AG09309 (cell line): ENCODE measurements around the gene TNK1.

ENCODE experiments used
- DNase-seq: peaks from one replicate; pipeline ENCODE4 v3.0.0-alpha.2; 2010; ENCODE audit warnings: low read depth
- H3K4me3 ChIP-seq: 2 replicates; pipeline ENCODE4 v1.5.1; 2011; ENCODE audit warnings: mild to moderate bottlenecking, low read depth, low read length, moderate library complexity; ENCODE audit not compliant: control insufficient read depth
- TF ChIP-seq, protein P1 (sequence below): IDR thresholded peaks from 2 replicates; pipeline ENCODE4 v1.5.1; 2011; ENCODE audit warnings: mild to moderate bottlenecking, low read depth, low read length, inconsistent platforms; ENCODE audit not compliant: insufficient read depth, control insufficient read depth; ENCODE audit errors: missing control alignments

The TNK1 gene

DNA sequence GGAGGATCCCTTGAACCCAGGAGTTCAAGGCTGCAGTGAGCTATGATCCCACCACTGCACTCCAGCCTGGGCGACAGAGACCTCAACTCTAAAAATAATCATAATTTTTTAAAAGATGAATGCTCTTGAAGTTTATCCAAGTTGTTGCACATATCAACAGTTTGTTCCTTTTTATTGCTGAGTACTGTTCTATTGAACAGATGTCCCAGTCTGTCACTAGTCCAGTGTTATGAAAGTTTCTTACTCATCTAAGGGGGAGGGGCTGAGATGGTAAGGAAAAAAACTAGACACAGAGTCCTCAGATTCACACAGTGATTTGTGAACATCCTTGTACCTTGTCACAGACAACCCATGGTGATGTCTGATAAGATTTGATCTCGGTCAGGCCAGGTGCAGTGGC lies 40.7 kb upstream of the TNK1 start:
- DNase-seq = no peak
- TF ChIP-seq, protein P1, sequence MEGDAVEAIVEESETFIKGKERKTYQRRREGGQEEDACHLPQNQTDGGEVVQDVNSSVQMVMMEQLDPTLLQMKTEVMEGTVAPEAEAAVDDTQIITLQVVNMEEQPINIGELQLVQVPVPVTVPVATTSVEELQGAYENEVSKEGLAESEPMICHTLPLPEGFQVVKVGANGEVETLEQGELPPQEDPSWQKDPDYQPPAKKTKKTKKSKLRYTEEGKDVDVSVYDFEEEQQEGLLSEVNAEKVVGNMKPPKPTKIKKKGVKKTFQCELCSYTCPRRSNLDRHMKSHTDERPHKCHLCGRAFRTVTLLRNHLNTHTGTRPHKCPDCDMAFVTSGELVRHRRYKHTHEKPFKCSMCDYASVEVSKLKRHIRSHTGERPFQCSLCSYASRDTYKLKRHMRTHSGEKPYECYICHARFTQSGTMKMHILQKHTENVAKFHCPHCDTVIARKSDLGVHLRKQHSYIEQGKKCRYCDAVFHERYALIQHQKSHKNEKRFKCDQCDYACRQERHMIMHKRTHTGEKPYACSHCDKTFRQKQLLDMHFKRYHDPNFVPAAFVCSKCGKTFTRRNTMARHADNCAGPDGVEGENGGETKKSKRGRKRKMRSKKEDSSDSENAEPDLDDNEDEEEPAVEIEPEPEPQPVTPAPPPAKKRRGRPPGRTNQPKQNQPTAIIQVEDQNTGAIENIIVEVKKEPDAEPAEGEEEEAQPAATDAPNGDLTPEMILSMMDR = no peak
- H3K4me3 ChIP-seq = no peak overlapping the region

DNA sequence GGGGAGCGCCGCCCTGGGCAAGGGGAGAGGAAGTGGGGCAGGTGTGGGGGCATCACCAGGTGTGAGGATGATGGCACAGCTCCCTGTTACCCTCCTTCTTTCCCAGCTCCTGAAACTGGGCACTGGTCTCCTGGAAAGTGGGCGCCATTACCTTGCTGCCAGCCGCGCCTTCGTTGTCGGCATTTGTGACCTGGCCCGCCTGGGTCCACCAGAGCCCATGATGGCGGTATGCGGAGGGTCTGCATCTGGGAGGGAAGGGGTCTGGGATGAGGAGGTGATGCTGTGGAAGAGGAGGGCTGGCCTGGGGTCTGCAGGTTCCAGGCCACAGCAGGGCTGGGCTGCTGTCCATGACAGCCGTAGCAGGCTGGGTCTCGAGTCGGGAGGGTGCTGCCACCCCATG lies 39.0 kb upstream of the TNK1 start:
- DNase-seq = no peak
- H3K4me3 ChIP-seq = no peak overlapping the region
- TF ChIP-seq, protein P1 = no peak

DNA sequence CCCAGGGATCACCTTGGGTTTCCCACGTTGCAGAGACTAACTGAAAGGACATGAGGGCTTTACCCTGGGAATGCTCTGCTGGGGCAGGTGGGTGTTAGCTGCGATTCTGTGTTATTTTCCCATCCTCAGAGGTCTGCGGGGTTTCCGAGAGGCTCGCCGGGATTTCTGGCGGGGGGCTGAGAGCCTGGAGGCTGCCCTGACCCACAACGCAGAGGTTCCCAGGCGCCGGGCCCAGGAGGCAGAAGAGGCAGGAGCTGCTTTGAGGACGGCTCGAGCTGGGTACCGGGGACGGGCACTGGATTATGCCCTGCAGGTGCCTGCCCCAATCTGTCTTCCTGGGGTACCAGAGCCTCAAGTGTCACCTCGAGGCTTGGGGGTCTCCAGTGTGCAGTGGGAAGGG lies 37.6 kb upstream of the TNK1 start:
- TF ChIP-seq, protein P1 = no peak
- no peak for DNase-seq

DNA sequence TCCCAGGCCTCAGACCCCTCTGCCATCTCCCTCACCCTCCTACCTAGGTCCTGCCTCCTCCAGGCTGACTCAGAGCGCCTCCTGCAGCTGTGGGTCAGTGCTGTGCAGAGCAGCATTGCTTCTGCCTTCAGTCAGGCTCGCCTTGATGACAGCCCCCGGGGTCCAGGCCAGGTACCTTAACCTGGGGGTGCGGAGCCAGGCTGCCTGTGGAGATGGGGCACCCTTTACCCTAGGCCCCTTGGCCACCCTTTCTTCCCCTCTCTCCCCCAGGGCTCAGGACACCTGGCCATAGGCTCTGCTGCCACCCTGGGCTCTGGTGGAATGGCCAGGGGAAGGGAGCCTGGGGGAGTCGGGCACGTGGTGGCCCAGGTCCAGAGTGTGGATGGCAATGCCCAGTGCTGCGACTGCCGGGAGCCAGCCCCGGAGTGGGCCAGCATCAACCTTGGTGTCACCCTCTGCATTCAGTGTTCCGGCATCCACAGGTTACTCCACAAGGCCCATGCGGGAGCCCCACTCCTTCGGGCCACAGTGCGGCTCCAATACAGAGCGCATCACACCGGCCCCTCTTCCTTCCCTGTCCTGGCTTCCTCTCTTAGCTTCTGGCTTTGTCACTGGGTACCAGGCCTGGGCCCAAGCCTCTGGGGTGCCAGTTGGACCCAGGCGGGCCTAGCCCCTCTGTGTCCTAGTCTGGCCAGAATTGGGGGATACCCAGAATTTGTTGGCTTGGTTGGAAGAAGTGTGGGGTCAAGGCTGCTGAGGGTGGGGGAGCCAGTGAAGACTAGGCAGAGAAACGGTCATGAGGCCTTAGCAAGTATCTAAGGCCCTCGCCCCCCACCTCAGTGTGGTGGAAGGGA lies 33.9 kb upstream of the TNK1 start:
- no peak overlapping the region for H3K4me3 ChIP-seq
- DNase-seq = no peak
- TF ChIP-seq, protein P1 = no peak

More for the DNA sequence above, 37.6 kb upstream of the TNK1 start:
- H3K4me3 ChIP-seq = no peak overlapping the region

DNA sequence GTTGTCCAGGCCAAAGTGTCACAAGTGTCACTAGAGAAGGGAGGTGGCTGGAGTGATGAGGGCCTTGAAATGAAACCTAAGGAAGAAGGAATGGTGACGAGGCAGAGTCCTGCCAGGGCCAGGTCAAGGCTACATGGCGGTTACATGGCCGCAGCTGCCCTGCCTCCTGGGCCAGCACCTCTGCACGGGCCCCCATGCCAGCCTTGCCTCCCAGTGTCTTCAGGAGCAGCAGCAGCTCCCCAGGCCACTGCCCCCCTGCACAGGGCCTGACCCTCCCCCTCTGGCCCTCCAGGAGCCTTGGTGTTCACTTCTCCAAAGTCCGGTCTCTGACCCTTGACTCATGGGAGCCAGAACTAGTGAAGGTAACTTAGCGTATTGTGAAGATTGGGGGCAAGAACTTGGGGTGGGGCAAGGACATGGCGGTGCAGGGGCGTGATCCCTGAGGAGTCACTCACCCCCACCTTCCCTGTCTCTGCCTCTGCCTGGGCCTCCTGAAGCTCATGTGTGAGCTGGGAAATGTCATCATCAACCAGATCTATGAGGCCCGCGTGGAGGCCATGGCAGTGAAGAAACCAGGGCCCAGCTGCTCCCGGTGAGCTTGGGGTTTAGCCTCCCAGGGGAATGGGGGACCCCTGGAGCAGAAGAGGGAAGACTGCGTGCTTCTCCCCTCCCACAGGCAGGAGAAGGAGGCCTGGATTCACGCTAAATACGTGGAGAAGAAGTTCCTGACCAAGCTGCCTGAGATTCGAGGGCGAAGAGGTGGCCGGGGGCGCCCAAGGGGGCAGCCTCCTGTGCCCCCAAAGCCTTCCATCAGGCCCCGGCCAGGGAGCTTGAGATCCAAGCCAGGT lies 33.0 kb upstream of the TNK1 start:
- TF ChIP-seq, protein P1 = no peak
- H3K4me3 ChIP-seq = no peak overlapping the region
- DNase-seq = no peak

DNA sequence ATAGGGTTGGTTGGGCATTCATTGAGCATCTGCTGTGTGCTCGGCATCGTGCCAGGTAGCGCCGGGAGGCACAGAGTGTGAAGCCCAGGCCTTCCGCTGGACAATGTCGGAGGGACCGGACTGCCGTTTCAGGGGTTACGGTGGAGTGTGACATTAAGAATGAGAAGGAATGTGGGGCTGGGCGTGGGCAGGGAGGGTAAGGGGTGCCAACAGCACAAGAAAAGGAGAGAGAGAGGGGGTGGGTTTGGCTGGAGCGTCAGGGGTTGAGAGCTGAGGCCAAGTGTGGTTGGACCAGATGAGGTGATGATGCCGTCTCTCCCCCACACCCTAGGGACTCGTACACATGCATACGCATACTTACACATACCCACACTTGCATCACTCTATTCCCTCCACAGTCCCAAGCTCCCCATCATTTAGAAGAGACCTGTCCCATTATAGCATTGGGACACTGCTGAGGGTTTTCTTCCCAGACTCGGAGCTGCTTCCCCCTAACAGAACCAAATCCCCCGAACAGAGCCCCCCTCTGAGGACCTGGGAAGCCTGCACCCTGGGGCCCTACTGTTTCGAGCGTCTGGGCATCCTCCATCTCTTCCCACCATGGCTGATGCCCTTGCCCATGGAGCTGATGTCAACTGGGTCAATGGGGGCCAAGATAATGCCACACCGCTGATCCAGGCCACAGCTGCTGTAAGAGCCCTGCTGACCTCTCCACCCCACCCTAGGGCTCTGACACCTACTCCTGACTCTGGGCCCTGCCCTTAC lies 32.2 kb upstream of the TNK1 start:
- TF ChIP-seq, protein P1 = no peak
- no peak overlapping the region for H3K4me3 ChIP-seq
- no peak for DNase-seq
